ENCODE results near the gene GOLM1. TPM values are rescaled to one million over a fixed set of nuclear protein-coding genes. Genes with fewer than 3 reads are reported as not detected.

GOLM1 gene
- total and polyA plus RNA-seq, 4 donors, result 7.9 to 28.5 (median 13.2) TPM

- H3K36me3 ChIP-seq (ENCODE audit: control insufficient read depth in 4 of 4, insufficient read depth in 3 of 4, low read depth in 1 of 4, low read length in 3 of 4), result no peaks in the 10 kb centered on the region
- H3K9me3 ChIP-seq (ENCODE audit: control insufficient read depth in 4 of 4, low read length in 3 of 4), result no peaks in the 10 kb centered on the region
- no peak for DNase-seq (ENCODE audit: low spot score)
- H3K27ac ChIP-seq (ENCODE audit: low read depth in 1 of 2, low read length in 2 of 2), result no peak overlapping the region
- no peaks in the 10 kb centered on the region for H3K4me1 ChIP-seq (ENCODE audit: control insufficient read depth in 4 of 4, insufficient read depth in 4 of 4, low read length in 3 of 4)
- H3K4me3 ChIP-seq (ENCODE audit: low read depth in 1 of 3, low read length in 3 of 3), result no peak overlapping the region
- no peaks in the 10 kb centered on the region for H3K27me3 ChIP-seq (ENCODE audit: control insufficient read depth in 4 of 4, insufficient read depth in 4 of 4, low read length in 3 of 4)
- no peak overlapping the region for H3K9ac ChIP-seq (ENCODE audit: low read depth in 1 of 2, low read length in 2 of 2)
- TF ChIP-seq FOXA2 (IDR thresholded peaks at IDR 0.05), result no peak
- TF ChIP-seq RAD21 (IDR thresholded peaks at IDR 0.05), result no peak
- TF ChIP-seq HNF4G (IDR thresholded peaks at IDR 0.05), result no peak
- no peak for TF ChIP-seq ATF3 (IDR thresholded peaks at IDR 0.05)
- TF ChIP-seq TAF1 (conservative IDR thresholded peaks at IDR 0.05), result no peak
- no peak for TF ChIP-seq CTCF (IDR thresholded peaks at IDR 0.05; ENCODE audit: low read depth, low read length, missing input control)
- TF ChIP-seq NR2F2 (IDR thresholded peaks at IDR 0.05), result no peak
- no peak for TF ChIP-seq YY1 (IDR thresholded peaks at IDR 0.05)
- TF ChIP-seq MAX (IDR thresholded peaks at IDR 0.05), result no peak
- no peak for TF ChIP-seq JUND (IDR thresholded peaks at IDR 0.05)
- TF ChIP-seq HNF4A (conservative IDR thresholded peaks at IDR 0.05), result no peak
- no peak for TF ChIP-seq FOXA1 (IDR thresholded peaks at IDR 0.05)
- TF ChIP-seq SP1 (IDR thresholded peaks at IDR 0.05), result no peak
- TF ChIP-seq RXRA (IDR thresholded peaks at IDR 0.05), result no peak
- TF ChIP-seq EGR1 (IDR thresholded peaks at IDR 0.05; ENCODE audit: low read depth in 2 of 2), result no peak
- no peak for TF ChIP-seq REST (IDR thresholded peaks at IDR 0.05)
- TF ChIP-seq ZBTB33 (IDR thresholded peaks at IDR 0.05), result no peak
- no peak for TF ChIP-seq GABPA (IDR thresholded peaks at IDR 0.05 in 1 of 2, conservative IDR thresholded peaks at IDR 0.05 in 1 of 2)
- WGBS, result 90% methylated on average over 4 of the region's 4 CpGs
These were observed 35.0 kb upstream of the GOLM1 start for GRCh38 chr9:86134361-86134760.
